Measurements from ENCODE around the gene CD300LB. TPM values are rescaled to one million over a fixed set of nuclear protein-coding genes. Genes with fewer than 3 reads are reported as not detected.

Gene CD300LB
- total and polyA plus RNA-seq, 10 of the 15 experiments (the other 5 are each of a cell fraction or from before 2014, with no cell fraction given): 0.08 to 0.57 (median 0.25) TPM; not detected in 4

GRCh38 chr17:74485022-74485743, 46.1 kb downstream of the CD300LB start:
- CTCF ChIA-PET: no interaction called here
- in situ Hi-C loops (cut with MboI): no loop called here
- no peaks in the 10 kb centered on the region; the same call in 2 of the 3 replicates for H3K9me3 ChIP-seq (replicated peaks; ENCODE audit: control insufficient read depth, insufficient read depth, low read length)

More at GRCh38 chr17:74485022-74485743, 46.1 kb downstream of the CD300LB start:
- POLR2A ChIA-PET: interaction anchor here (1.3 kb wide), 1 partner anchor 14 kb away, joined by 3 read pairs; no protein-coding TSS in a partner anchor
- no peak overlapping the region for H3K4me2 ChIP-seq (ENCODE audit: control insufficient read depth, insufficient read depth)
- BruUV-seq (replicated peaks): no TSS peak
- RAD21 ChIA-PET (ENCODE audit: unreplicated experiment): interaction anchor here (0.5 kb wide), 1 partner anchor 10 kb away, joined by 3 read pairs; no protein-coding TSS in a partner anchor
- H3K4me1 ChIP-seq (ENCODE audit: control insufficient read depth, insufficient read depth, low read length): no peaks in the 10 kb centered on the region
- H3K36me3 ChIP-seq (ENCODE audit: control insufficient read depth in 2 of 2, insufficient read depth in 2 of 2, low read length in 1 of 2): peaks cover 21 to 41% of the 10 kb centered on the region in 2 experiments
- no peak overlapping the region for H2AFZ ChIP-seq (ENCODE audit: control insufficient read depth, low read depth, low read length)
- no peaks in the 10 kb centered on the region for H3K27me3 ChIP-seq (replicated peaks in 1 of 2; ENCODE audit: control insufficient read depth in 2 of 2, insufficient read depth in 2 of 2, low read length in 1 of 2)
- no peaks in the 10 kb centered on the region for H3K79me2 ChIP-seq (ENCODE audit: control insufficient read depth, insufficient read depth, low read length)
- no peak for ATAC-seq
- H3K9ac ChIP-seq (ENCODE audit: control insufficient read depth, insufficient read depth, low read length): no peak overlapping the region
- WGBS (ENCODE audit: insufficient coverage, insufficient replicate concordance, low lambda C conversion rate, missing lambda C conversion rate): 73% methylated on average over 9 of the region's 9 CpGs
- no peak overlapping the region for H3K27ac ChIP-seq (ENCODE audit: control insufficient read depth, insufficient read depth)
- H4K20me1 ChIP-seq (ENCODE audit: control insufficient read depth, insufficient read depth): no peaks in the 10 kb centered on the region; the same call in 1 of the 2 replicates
- TF ChIP-seq FOXK2 (IDR thresholded peaks at IDR 0.05) (no peak), PAX8 (IDR thresholded peaks at IDR 0.05) (no peak), SREBF2 (IDR thresholded peaks at IDR 0.05; ENCODE audit: low read length) (no peak), RBBP5 (conservative IDR thresholded peaks at IDR 0.05) (no peak), EP300 (IDR thresholded peaks at IDR 0.05; ENCODE audit: borderline replicate concordance in 1 of 2, control insufficient read depth in 1 of 2, low read depth in 2 of 2, low read length in 2 of 2) (no peak), YY1 (IDR thresholded peaks at IDR 0.05; ENCODE audit: low read depth, low read length) (no peak), PML (IDR thresholded peaks at IDR 0.05; ENCODE audit: low read length) (no peak), POU2F2 (IDR thresholded peaks at IDR 0.05; ENCODE audit: borderline replicate concordance, low read depth, low read length) (no peak), WRNIP1 (IDR thresholded peaks at IDR 0.05; ENCODE audit: borderline replicate concordance, low read depth, low read length) (no peak), POLR2AphosphoS5 (IDR thresholded peaks at IDR 0.05; ENCODE audit: low read length) (no peak; the same call in none of the 2 replicates)
- TF ChIP-seq, protein P1, sequence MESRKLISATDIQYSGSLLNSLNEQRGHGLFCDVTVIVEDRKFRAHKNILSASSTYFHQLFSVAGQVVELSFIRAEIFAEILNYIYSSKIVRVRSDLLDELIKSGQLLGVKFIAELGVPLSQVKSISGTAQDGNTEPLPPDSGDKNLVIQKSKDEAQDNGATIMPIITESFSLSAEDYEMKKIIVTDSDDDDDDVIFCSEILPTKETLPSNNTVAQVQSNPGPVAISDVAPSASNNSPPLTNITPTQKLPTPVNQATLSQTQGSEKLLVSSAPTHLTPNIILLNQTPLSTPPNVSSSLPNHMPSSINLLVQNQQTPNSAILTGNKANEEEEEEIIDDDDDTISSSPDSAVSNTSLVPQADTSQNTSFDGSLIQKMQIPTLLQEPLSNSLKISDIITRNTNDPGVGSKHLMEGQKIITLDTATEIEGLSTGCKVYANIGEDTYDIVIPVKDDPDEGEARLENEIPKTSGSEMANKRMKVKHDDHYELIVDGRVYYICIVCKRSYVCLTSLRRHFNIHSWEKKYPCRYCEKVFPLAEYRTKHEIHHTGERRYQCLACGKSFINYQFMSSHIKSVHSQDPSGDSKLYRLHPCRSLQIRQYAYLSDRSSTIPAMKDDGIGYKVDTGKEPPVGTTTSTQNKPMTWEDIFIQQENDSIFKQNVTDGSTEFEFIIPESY (IDR thresholded peaks at IDR 0.05): no peak
- TF ChIP-seq, protein P2, sequence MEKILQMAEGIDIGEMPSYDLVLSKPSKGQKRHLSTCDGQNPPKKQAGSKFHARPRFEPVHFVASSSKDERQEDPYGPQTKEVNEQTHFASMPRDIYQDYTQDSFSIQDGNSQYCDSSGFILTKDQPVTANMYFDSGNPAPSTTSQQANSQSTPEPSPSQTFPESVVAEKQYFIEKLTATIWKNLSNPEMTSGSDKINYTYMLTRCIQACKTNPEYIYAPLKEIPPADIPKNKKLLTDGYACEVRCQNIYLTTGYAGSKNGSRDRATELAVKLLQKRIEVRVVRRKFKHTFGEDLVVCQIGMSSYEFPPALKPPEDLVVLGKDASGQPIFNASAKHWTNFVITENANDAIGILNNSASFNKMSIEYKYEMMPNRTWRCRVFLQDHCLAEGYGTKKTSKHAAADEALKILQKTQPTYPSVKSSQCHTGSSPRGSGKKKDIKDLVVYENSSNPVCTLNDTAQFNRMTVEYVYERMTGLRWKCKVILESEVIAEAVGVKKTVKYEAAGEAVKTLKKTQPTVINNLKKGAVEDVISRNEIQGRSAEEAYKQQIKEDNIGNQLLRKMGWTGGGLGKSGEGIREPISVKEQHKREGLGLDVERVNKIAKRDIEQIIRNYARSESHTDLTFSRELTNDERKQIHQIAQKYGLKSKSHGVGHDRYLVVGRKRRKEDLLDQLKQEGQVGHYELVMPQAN (conservative IDR thresholded peaks at IDR 0.05): no peak
- no peak for FAIRE-seq
- SMC1A ChIA-PET (ENCODE audit: uncharacterized antibody, unreplicated experiment): interaction anchor here (1.4 kb wide), 1 partner anchor 17 kb away, joined by 6 read pairs; no protein-coding TSS in a partner anchor
- no peak for DNase-seq (ENCODE audit: low read depth, low spot score)
- H3K4me3 ChIP-seq: no peak overlapping the region
- intact Hi-C loops (cut with micrococcal nuclease; ENCODE audit: unreplicated experiment): no loop called here

Data from GM12878 (cell line).